Brain microvascular endothelial cell (primary cell): ENCODE results near the gene AFF1.

Experiments used
- DNase-seq: peaks from one replicate; pipeline ENCODE4 v3.0.0-alpha.2; 2020
- H3K27ac ChIP-seq: fragments of 250-450 bp; sonication (Bioruptor Pico); 2 replicates; pipeline ENCODE4 v1.5.1; 2020; ENCODE audit warnings: mild to moderate bottlenecking, moderate library complexity
- H3K27me3 ChIP-seq: fragments of 250-450 bp; sonication (Bioruptor Pico); replicated peaks from 2 replicates; pipeline ENCODE4 v1.5.1; 2020; ENCODE audit warnings: mild to moderate bottlenecking
- H3K36me3 ChIP-seq: fragments of 250-450 bp; sonication (Bioruptor Pico); replicated peaks from 2 replicates; pipeline ENCODE4 v1.5.1; 2020; ENCODE audit warnings: mild to moderate bottlenecking
- H3K4me3 ChIP-seq: 2 replicates; pipeline ENCODE4 v1.5.1; 2011; ENCODE audit warnings: low read depth, mild to moderate bottlenecking, control low read depth, low read length, moderate library complexity
- in situ Hi-C: cut with HindIII; loops from 2 replicates; pipeline ENCODE4 v1.10.0; 2017; ENCODE audit warnings: low sequenced_read_pairs, low pct_ligation_motif_present
- TF ChIP-seq, protein P1 (sequence below): IDR thresholded peaks from 2 replicates; pipeline ENCODE4 v1.5.1; 2011; ENCODE audit warnings: low read depth, mild to moderate bottlenecking, moderate library complexity, low read length, control low read depth, inconsistent platforms; ENCODE audit errors: missing control alignments

Gene AFF1

DNA sequence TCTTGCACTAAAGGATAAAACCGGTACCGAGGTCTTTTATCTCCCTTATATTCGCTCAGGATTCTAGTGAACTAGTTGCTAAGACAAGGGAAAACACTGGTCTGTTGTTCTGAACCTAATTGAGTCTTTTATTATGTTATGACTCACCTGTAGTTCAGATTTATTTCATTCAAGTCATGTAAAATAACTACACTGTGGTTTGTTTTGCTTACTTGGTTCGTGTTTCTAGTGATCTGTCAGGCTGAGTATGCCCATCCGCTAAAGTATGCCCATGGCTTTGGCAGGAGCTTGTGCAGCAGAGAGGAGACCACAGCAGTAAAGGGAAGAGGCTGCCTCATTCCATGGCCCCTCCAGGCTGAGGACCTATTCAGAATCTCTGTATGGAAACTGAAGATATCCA lies 126.1 kb downstream of the AFF1 start:
- in situ Hi-C loops: no loop called here
- Histone ChIP-seq H3K36me3 (no peaks in the 10 kb centered on the region), H3K4me3 (no peak overlapping the region), H3K27me3 (no peaks in the 10 kb centered on the region), H3K27ac (no peak overlapping the region)
- TF ChIP-seq, protein P1, sequence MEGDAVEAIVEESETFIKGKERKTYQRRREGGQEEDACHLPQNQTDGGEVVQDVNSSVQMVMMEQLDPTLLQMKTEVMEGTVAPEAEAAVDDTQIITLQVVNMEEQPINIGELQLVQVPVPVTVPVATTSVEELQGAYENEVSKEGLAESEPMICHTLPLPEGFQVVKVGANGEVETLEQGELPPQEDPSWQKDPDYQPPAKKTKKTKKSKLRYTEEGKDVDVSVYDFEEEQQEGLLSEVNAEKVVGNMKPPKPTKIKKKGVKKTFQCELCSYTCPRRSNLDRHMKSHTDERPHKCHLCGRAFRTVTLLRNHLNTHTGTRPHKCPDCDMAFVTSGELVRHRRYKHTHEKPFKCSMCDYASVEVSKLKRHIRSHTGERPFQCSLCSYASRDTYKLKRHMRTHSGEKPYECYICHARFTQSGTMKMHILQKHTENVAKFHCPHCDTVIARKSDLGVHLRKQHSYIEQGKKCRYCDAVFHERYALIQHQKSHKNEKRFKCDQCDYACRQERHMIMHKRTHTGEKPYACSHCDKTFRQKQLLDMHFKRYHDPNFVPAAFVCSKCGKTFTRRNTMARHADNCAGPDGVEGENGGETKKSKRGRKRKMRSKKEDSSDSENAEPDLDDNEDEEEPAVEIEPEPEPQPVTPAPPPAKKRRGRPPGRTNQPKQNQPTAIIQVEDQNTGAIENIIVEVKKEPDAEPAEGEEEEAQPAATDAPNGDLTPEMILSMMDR: no peak
- DNase-seq: peak; percentile 54

DNA sequence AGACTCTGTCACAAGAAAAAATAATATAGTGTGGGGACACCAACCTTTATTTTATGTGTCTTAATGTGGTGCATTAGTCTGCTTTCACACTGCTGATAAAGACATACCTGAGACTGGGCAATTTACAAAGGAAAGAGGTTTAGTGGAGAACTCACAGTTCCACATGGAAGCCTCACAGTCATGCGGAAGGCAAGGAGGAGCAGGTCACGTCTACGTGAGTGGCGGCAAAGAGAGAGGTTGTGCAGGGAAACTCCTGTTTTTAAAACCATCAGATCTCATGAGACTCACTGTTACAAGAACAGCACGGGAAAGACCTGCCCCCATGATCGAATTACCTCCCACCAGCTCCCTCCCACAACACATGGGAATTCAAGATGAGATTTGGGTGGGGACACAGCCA lies 130.2 kb downstream of the AFF1 start:
- in situ Hi-C loops: no loop called here
- no peak for DNase-seq
- no peaks in the 10 kb centered on the region for H3K27me3 ChIP-seq
- no peaks in the 10 kb centered on the region for H3K36me3 ChIP-seq
- TF ChIP-seq, protein P1: no peak
- H3K4me3 ChIP-seq: no peak overlapping the region
- no peak overlapping the region for H3K27ac ChIP-seq

DNA sequence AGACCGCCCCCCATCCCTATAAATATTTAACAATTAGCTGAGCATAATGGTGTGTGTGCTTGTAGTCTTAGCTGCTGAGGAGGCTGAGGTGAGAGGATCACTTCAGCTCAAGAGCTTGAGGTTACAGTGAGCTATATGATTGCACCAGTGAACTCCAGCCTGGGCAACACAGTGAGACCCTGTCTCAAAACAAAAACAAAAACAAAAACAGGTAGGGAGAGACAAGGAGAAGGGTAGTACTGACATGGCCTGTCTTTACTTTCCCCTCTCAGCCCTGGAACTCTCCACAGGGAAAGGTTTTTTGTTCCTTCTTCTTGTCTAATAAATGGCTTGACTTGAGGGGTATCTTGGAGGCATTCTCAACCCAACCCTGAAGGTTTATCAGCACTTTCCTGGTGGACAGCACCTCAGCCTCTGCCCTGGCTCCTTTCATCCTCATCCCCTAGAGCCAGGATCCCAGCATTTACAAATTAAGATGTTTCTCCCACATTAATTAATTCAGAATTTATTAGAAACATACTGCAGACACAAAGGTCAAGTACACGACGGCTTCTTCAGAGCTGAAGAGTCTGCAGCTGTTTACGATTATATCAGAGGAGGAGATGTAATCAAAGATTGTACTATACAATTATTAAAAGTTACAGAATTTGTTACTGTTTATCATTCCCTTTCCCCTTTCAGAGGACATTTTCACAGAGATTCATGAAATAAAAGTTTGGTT lies 131.8 kb downstream of the AFF1 start:
- H3K36me3 ChIP-seq: no peaks in the 10 kb centered on the region
- DNase-seq: no peak
- in situ Hi-C loops: no loop called here
- no peak overlapping the region for H3K4me3 ChIP-seq
- no peaks in the 10 kb centered on the region for H3K27me3 ChIP-seq
- TF ChIP-seq, protein P1: no peak
- no peak overlapping the region for H3K27ac ChIP-seq

DNA sequence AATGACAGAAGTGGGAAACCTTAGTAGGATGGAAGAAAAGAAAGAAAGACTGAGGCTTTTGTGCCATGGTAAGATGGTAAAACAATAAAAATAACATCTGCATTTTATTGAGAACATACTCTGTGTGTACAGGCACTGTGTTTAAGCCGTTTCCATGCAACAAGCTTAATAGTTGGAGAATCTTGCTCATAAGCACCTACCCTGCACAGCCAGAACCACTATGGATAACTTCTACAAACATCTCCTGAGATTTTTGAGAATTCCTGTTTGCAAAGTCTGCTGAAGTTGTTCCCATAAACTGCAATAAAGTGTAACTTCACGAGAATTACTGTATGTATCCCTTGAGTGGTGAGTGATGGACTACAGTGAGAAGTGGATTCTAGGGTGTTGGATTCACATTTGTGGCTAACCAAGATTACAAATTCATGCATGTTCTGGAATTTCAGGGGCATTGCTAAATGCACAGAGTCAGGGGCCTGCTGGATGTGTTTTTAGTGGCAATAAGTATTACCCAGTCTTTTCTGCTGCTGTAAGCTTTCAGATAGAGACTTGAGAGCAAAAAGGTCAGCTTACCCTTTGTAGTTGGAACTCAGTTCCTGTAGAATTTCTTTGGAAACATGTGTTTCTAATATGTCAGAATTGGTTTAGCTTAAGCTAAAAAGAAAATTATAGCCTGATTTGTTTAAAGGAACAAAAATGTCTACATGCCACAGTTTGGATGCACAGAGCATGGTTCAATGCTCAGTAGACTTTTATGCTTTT lies 132.5 kb downstream of the AFF1 start:
- Histone ChIP-seq H3K27me3 (no peaks in the 10 kb centered on the region), H3K36me3 (no peaks in the 10 kb centered on the region), H3K4me3 (no peak overlapping the region), H3K27ac (no peak overlapping the region)
- TF ChIP-seq, protein P1: no peak
- no peak for DNase-seq
- in situ Hi-C loops: no loop called here

DNA sequence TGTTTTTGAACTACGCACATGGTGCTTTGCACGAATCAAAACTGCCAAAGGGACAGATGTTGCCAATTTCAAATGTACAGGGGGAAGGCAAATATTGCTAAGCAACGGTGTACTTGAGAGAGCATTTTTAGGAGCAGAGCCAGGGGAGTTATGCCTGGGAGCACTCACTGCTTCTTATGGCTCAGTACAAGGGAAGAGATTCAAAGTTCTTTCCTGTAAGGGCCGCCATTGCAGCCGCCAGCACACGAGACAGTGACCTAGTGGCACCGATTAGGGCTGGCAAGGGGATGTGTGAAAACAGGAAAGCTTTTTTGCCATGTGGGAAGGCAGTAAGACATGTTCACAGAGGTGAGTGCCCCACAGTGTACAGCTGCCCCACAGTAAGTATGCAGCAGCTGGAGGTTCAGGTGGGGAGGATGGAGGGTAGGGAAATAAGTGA lies 133.8 kb downstream of the AFF1 start:
- no peak for DNase-seq
- Histone ChIP-seq H3K27me3 (no peaks in the 10 kb centered on the region), H3K27ac (no peak overlapping the region), H3K4me3 (no peak overlapping the region), H3K36me3 (no peaks in the 10 kb centered on the region)
- in situ Hi-C loops: no loop called here
- TF ChIP-seq, protein P1: no peak
